ENCODE data around the gene BCAN.

- TF ChIP-seq CTCF (IDR thresholded peaks at IDR 0.05) (no peak), POLR2AphosphoS5 (IDR thresholded peaks at IDR 0.05) (no peak), POLR2A (IDR thresholded peaks at IDR 0.05) (no peak)
Observed at GRCh38 chr1:156681196-156681960, 39.5 kb downstream of the BCAN start.

All from gastroesophageal sphincter (tissue), 3 donors.